ENCODE results near the gene UBE2J1. TPM values are rescaled to one million over a fixed set of nuclear protein-coding genes. Genes with fewer than 3 reads are reported as not detected.
"Not testable (repeated sequence)": the region's sequence is repeated elsewhere in the genome, so short reads cannot be mapped to it uniquely, and the experiment has no call there.

The UBE2J1 gene
- total and polyA plus RNA-seq, 4 donors, result 14.7 to 26.4 (median 18.0) TPM

DNA sequence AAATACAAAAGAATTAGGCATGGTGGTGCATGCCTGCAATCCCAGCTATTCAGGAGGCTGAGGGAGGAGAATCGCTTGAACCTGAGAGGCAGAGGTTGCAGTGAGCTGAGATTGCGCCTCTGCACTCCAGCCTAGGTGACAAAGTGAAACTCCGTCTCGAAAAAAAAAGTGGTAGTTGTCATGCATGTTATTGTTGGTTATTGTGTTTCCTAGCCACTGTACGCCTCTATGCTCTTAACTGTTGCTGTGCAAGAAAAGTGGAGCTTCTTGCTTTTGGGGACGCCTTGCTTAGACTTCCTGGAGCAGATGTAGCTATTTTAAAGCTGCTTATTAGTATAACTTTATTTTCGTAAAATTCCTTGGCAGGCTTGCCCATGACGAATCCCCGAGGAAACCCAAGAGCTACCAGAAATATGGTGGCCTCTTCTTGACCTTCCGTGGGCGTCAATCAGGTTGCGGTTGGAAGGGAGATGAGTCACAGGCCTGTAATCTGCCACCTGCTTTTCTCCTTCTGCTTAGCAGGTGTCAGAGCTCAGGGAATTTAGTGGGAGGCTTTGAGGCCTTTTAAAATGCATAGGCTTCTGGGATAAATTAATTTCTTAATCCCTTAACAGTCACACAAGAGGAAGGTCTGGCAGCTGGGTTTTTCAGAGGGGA is 54.7 kb downstream of the UBE2J1 start:
- WGBS, result 69% methylated on average over 12 of the region's 12 CpGs
- Histone ChIP-seq H3K9me3 (ENCODE audit: control insufficient read depth in 4 of 4, low read length in 3 of 4) (no peaks in the 10 kb centered on the region), H3K36me3 (ENCODE audit: control insufficient read depth in 4 of 4, insufficient read depth in 3 of 4, low read depth in 1 of 4, low read length in 3 of 4) (no peaks in the 10 kb centered on the region), H3K4me3 (ENCODE audit: low read depth in 1 of 3, low read length in 3 of 3) (no peak overlapping the region), H3K4me1 (ENCODE audit: control insufficient read depth in 4 of 4, insufficient read depth in 4 of 4, low read length in 3 of 4) (no peaks in the 10 kb centered on the region), H3K9ac (ENCODE audit: low read depth in 1 of 2, low read length in 2 of 2) (no peak overlapping the region), H3K27ac (ENCODE audit: low read depth in 1 of 2, low read length in 2 of 2) (no peak overlapping the region), H3K27me3 (ENCODE audit: control insufficient read depth in 4 of 4, insufficient read depth in 4 of 4, low read length in 3 of 4) (no peaks in the 10 kb centered on the region)
- TF ChIP-seq SP1 (IDR thresholded peaks at IDR 0.05), result peak; percentile 7
- TF ChIP-seq, protein P1, sequence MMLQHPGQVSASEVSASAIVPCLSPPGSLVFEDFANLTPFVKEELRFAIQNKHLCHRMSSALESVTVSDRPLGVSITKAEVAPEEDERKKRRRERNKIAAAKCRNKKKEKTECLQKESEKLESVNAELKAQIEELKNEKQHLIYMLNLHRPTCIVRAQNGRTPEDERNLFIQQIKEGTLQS (IDR thresholded peaks at IDR 0.05), result no peak
- TF ChIP-seq, protein P2, sequence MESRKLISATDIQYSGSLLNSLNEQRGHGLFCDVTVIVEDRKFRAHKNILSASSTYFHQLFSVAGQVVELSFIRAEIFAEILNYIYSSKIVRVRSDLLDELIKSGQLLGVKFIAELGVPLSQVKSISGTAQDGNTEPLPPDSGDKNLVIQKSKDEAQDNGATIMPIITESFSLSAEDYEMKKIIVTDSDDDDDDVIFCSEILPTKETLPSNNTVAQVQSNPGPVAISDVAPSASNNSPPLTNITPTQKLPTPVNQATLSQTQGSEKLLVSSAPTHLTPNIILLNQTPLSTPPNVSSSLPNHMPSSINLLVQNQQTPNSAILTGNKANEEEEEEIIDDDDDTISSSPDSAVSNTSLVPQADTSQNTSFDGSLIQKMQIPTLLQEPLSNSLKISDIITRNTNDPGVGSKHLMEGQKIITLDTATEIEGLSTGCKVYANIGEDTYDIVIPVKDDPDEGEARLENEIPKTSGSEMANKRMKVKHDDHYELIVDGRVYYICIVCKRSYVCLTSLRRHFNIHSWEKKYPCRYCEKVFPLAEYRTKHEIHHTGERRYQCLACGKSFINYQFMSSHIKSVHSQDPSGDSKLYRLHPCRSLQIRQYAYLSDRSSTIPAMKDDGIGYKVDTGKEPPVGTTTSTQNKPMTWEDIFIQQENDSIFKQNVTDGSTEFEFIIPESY (IDR thresholded peaks at IDR 0.05), result no peak
- TF ChIP-seq RXRA (IDR thresholded peaks at IDR 0.05), result no peak
- TF ChIP-seq HNF4A (conservative IDR thresholded peaks at IDR 0.05), result no peak
- no peak for TF ChIP-seq JUND (IDR thresholded peaks at IDR 0.05)
- TF ChIP-seq, protein P3, sequence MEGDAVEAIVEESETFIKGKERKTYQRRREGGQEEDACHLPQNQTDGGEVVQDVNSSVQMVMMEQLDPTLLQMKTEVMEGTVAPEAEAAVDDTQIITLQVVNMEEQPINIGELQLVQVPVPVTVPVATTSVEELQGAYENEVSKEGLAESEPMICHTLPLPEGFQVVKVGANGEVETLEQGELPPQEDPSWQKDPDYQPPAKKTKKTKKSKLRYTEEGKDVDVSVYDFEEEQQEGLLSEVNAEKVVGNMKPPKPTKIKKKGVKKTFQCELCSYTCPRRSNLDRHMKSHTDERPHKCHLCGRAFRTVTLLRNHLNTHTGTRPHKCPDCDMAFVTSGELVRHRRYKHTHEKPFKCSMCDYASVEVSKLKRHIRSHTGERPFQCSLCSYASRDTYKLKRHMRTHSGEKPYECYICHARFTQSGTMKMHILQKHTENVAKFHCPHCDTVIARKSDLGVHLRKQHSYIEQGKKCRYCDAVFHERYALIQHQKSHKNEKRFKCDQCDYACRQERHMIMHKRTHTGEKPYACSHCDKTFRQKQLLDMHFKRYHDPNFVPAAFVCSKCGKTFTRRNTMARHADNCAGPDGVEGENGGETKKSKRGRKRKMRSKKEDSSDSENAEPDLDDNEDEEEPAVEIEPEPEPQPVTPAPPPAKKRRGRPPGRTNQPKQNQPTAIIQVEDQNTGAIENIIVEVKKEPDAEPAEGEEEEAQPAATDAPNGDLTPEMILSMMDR (IDR thresholded peaks at IDR 0.05; ENCODE audit: low read depth, low read length, missing input control), result no peak
- no peak for DNase-seq (ENCODE audit: low spot score)

DNA sequence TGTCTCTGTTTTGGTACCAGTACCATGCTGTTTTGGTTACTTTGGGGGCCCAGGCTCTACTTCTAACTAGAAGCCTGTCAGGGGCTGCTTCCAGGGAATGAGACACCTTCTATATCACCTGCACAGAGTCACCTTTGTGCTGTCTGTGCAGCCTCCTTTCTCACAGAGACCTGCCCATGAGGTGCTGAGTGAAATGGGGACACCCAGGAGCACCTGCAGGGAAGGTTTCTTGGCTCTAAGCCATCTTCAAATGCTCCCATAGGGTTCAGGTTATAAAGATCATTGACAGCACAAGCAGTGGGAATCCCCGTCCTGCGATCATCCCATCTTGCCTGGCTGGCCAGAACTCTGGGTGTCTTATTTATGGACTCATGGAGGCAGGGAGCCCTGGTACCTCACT is 56.5 kb downstream of the UBE2J1 start:
- Histone ChIP-seq H3K4me1 (ENCODE audit: control insufficient read depth in 4 of 4, insufficient read depth in 4 of 4, low read length in 3 of 4) (no peaks in the 10 kb centered on the region), H3K36me3 (ENCODE audit: control insufficient read depth in 4 of 4, insufficient read depth in 3 of 4, low read depth in 1 of 4, low read length in 3 of 4) (no peaks in the 10 kb centered on the region), H3K27me3 (ENCODE audit: control insufficient read depth in 4 of 4, insufficient read depth in 4 of 4, low read length in 3 of 4) (no peaks in the 10 kb centered on the region), H3K9ac (ENCODE audit: low read depth in 1 of 2, low read length in 2 of 2) (no peak overlapping the region), H3K9me3 (ENCODE audit: control insufficient read depth in 4 of 4, low read length in 3 of 4) (no peaks in the 10 kb centered on the region), H3K27ac (ENCODE audit: low read depth in 1 of 2, low read length in 2 of 2) (no peak overlapping the region), H3K4me3 (ENCODE audit: low read depth in 1 of 3, low read length in 3 of 3) (no peak overlapping the region)
- 98% methylated on average over 2 of the region's 2 CpGs for WGBS
- TF ChIP-seq RAD21 (IDR thresholded peaks at IDR 0.05) (no peak), YY1 (IDR thresholded peaks at IDR 0.05) (no peak), RXRA (IDR thresholded peaks at IDR 0.05) (no peak), NR2F2 (IDR thresholded peaks at IDR 0.05) (no peak), FOXA2 (IDR thresholded peaks at IDR 0.05) (no peak), HNF4A (conservative IDR thresholded peaks at IDR 0.05) (no peak), EGR1 (IDR thresholded peaks at IDR 0.05; ENCODE audit: low read depth in 2 of 2) (no peak), TAF1 (conservative IDR thresholded peaks at IDR 0.05) (no peak), GABPA (IDR thresholded peaks at IDR 0.05 in 1 of 2, conservative IDR thresholded peaks at IDR 0.05 in 1 of 2) (no peak), HNF4G (IDR thresholded peaks at IDR 0.05) (no peak), SP1 (IDR thresholded peaks at IDR 0.05) (no peak)
- TF ChIP-seq, protein P3 (IDR thresholded peaks at IDR 0.05; ENCODE audit: low read depth, low read length, missing input control), result no peak
- TF ChIP-seq, protein P4, sequence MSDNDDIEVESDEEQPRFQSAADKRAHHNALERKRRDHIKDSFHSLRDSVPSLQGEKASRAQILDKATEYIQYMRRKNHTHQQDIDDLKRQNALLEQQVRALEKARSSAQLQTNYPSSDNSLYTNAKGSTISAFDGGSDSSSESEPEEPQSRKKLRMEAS (IDR thresholded peaks at IDR 0.05), result no peak
- TF ChIP-seq, protein P5, sequence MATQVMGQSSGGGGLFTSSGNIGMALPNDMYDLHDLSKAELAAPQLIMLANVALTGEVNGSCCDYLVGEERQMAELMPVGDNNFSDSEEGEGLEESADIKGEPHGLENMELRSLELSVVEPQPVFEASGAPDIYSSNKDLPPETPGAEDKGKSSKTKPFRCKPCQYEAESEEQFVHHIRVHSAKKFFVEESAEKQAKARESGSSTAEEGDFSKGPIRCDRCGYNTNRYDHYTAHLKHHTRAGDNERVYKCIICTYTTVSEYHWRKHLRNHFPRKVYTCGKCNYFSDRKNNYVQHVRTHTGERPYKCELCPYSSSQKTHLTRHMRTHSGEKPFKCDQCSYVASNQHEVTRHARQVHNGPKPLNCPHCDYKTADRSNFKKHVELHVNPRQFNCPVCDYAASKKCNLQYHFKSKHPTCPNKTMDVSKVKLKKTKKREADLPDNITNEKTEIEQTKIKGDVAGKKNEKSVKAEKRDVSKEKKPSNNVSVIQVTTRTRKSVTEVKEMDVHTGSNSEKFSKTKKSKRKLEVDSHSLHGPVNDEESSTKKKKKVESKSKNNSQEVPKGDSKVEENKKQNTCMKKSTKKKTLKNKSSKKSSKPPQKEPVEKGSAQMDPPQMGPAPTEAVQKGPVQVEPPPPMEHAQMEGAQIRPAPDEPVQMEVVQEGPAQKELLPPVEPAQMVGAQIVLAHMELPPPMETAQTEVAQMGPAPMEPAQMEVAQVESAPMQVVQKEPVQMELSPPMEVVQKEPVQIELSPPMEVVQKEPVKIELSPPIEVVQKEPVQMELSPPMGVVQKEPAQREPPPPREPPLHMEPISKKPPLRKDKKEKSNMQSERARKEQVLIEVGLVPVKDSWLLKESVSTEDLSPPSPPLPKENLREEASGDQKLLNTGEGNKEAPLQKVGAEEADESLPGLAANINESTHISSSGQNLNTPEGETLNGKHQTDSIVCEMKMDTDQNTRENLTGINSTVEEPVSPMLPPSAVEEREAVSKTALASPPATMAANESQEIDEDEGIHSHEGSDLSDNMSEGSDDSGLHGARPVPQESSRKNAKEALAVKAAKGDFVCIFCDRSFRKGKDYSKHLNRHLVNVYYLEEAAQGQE (IDR thresholded peaks at IDR 0.05), result no peak
- TF ChIP-seq, protein P1 (IDR thresholded peaks at IDR 0.05), result no peak
- DNase-seq (ENCODE audit: low spot score), result no peak

DNA sequence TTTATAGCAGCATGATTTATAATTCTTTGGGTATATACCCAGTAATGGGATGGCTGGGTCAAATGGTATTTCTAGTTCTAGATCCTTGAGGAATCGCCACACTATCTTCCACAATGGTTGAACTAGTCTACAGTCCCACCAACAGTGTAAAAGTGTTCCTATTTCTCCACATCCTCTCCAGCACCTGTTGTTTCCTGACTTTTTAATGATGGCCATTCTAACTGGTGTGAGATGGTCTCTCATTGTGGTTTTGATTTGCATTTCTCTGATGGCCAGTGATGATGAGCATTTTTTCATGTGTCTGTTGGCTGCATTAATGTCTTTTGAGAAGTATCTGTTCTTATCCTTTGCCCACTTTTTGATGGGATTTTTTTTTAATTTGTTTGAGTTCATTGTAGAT is 57.4 kb downstream of the UBE2J1 start:
- H3K4me3 ChIP-seq (ENCODE audit: low read depth in 1 of 3, low read length in 3 of 3); H3K9ac ChIP-seq (ENCODE audit: low read depth in 1 of 2, low read length in 2 of 2); H3K36me3 ChIP-seq (ENCODE audit: control insufficient read depth in 4 of 4, insufficient read depth in 3 of 4, low read depth in 1 of 4, low read length in 3 of 4); H3K27ac ChIP-seq (ENCODE audit: low read depth in 1 of 2, low read length in 2 of 2); H3K4me1 ChIP-seq (ENCODE audit: control insufficient read depth in 4 of 4, insufficient read depth in 4 of 4, low read length in 3 of 4); DNase-seq (ENCODE audit: low spot score); H3K27me3 ChIP-seq (ENCODE audit: control insufficient read depth in 4 of 4, insufficient read depth in 4 of 4, low read length in 3 of 4); H3K9me3 ChIP-seq (ENCODE audit: control insufficient read depth in 4 of 4, low read length in 3 of 4): not testable (repeated sequence)
- 61% methylated on average over 1 of the region's 1 CpG for WGBS

All from liver (tissue), 9 donors.